ENCODE results near the gene FBN3.
"Not testable (repeated sequence)": the region's sequence is repeated elsewhere in the genome, so short reads cannot be mapped to it uniquely, and the experiment has no call there.

FBN3 gene

DNA sequence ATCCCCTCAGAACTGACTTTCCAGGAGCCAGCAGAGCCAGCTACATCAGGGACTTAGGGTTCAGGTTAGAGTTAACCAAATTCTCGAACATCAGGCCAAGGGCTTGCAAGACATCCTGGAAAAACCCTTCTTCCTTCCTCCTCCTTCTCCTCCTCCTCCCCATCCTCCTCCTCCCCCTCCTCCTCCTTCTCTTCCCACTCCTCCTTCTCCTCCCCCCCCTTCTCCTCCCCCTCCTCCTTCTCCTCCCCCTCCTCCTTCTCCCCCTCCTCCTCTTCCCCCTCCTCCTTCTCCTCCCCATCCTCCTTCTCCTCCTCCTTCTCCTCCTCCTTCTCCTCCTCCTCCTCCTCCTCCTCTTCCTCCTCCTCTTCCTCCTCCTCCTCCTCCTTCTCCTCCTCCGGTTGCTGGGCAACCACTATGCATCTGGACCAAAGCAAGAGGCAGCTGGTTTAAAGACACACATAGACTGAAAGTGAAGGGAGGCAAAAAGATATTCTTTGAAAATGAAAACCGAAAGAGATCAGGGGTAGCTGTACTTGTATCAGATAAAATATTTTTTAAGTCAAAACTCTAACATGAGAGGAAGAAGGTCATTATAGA lies 102.7 kb downstream of the FBN3 start:
- no peak for DNase-seq

DNA sequence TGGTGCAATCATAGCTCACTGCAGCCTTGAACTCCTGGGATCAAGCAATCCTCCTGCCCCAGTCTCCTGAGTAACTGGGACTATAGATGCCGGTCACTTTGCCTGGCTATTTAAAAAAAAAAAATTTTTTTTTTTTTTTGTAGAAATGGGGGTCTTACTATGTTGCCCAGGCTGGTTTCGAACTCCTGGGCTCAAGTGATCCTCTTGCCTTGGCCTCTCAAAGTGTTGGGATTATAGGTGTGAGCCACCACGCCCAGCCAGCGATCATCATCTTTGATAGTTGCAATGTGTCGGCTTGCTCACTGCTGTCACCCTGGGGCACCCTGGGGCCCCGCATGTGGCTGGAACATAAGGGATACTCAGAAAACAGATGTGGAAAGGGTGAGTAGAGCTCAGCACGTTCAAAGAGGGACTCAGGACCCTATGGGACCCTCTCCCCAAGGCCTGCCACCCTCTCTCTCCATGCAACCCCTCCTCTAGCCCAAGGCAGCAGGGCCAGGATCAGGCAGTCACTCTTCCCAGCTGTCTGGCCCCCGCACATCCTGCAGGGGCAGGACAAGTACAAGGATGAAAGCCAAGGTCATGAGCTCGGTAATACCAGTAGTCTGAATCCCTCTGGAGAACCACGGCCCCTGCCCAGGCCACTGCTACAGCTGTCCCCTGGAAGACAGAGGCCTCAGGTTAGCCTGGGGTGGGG lies 103.4 kb downstream of the FBN3 start:
- no peak for DNase-seq

DNA sequence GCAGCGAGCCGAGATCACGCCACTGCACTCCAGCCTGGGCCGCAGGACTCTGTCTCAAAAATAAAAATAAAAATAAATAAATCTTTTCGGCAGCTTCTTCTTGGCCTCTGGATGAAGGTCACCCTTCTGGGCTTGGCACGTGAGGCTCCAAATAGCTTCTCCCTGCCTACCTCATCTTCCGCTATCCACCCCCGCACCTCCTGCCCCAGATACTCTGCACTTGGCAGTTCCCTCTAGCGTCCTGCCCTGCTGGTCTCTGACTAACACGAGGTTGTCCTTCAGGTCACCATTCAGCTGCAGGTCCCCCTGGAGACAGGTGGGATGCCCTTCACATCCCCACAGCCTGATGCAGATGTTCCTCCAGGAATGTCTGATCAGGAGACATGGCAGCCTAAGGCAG lies 105.4 kb downstream of the FBN3 start:
- no peak for DNase-seq

DNA sequence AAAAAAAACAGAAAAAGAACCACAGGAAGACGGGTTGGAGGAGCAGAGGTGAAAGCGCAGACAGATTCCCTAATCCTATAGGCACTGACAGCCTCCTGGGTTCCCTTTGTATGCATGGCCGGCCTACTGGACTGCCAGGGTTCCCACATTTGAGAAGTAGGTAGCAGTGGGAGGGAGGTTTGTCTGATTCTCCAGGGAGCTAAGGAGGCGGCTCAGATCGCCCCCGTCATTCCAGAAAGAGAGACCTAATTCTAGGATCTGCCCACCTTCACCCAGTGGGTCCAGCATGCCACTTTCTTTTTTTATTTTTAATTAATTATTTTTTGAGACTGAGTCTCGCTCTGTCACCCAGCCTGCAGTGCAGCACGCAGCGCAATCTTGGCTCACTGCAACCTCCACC lies 106.5 kb downstream of the FBN3 start:
- no peak for DNase-seq

DNA sequence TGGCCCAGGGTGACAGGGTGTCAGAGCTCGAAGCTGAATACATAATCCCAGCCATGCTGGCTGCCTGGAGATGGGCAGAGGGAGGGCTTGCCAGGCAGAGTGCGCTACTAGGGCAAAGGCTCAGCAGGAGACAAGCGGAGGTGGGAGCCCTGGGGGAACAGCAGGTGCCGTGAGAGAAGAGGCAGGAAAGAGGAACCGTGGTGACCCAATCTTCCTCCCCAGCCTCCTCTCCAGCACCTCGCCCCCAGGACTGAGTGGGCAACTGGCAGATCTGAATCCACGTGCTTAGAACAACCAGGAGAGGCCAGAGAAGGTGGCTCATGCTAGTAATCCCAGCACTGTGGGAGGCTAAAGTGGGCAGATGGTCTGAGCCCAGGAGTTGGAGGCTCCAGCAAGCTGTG lies 107.9 kb downstream of the FBN3 start:
- DNase-seq = no peak

DNA sequence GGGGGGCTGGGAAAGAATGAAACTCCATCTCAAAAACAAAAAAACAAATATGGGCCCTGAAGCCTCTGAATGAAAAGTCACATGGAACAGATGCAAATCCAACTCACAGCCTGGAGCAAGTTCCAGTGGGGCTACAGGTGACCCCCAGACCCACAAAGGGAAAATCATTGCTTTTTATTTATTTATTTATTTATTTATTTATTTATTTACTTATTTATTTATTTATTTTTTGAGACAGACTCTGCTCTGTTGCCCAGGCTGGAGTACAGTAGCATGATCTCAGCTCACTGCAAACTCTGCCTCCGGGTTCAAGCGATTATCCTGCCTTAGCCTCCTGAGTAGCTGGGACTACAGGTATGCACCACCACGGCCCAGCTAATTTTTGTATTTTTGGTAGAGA lies 110.2 kb downstream of the FBN3 start:
- DNase-seq = no peak

DNA sequence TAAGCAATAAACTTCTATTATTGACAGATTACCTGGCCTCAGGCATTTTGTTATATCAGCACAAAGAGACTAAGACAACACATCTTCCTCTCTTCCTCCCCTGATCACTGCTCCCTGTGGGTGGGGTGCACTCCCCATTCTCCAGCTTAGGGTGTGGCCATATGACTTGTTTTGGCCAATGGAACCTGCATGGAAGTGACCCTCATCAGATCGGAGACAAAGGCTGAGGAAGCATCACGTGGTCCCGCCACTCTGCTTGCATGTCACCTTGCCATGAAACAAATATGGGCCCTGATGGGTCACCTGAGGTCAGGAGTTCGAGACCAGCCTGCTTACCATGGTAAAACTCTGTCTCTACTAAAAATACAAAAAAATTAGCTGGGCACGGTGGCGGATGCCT lies 110.6 kb downstream of the FBN3 start:
- DNase-seq = no peak

DNA sequence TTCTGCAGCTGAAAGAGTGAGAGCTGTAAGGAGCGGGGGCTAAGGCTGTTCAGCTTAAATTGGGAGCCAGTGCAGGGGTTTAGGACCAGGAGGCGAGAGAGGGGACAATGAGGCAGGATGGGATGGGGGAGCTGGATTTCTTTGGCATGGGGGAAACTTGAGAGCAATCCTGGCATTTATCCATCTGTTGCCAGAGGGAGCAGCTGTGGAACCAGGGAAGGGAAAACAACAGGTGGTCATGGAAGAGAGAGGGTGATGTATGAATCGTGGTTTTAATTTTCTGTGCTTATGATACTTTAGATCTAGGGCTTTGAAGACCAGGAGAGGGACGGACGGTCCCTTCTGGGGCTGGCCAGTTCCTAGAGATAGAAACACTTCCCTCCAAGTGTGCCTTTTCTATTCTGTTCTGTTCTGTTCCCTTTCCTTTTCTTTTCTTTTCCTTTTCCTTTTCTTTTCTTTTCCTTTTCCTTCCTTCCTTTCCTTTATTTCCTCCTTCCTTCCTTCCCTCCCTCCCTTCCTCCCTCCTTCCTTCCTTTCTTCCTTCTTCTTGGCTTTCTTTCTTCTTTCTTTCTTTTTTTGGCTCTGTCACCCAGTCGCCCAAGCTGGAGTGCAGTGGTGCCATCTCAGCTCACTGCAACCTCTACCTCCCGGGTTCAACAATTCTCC lies 112.8 kb downstream of the FBN3 start:
- no peak for DNase-seq

DNA sequence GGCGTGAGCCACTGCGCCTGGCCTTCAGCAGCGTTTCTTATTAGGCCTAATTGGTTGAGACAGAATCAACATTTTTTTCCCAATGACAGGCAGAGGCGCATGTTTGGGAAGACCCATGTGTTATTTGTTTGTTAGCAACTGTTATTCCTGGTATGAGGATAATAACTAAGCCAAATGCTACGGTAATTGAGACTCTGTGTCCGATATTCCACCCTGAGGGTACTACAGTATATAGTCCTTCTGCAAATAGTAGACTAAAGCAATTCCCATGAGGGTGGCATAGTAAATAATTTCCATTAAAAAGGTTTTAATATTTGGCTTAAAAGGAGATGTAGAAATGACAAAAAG lies 115.2 kb downstream of the FBN3 start:
- no peak for DNase-seq

DNA sequence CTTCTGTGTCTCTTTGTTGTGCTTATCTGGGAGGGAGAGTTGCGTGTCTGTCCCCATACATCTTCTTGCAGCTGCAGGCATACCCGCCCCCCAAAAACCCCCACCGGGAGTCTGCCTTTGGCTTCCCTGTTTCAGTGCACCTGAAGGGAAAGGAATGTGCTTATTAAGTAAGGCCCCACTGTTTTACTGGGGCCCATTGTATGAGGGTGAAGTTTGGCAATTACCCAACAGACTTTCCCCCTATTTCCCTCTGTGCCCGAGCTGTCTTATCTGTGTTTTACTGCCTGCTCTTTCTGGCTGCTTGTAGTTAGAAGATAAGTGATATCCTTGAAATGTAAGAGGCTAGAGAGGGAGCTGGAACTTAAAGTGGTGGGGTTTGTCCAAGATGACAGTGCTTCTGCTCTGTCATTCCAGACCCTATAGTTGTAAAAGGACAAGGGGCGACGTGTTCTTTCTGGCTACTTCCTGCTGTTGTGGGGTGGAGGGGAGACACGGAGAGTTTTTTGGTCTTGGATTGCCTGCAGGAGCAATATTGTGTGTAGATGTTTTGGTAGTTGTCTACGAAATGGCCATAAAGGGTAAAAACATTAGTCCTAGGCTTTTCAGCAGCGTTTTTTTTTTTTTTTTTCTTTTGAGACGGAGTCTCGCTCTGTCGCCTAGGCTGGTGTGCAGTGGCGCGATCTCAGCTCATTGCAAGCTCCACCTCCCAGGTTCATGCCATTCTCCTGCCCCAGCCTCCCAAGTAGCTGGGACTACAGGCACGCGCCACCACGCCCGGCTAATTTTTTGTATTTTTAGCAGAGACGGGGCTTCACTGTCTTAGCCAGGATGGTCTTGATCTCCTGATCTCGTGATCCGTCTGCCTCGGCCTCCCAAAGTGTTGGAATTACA lies 115.9 kb downstream of the FBN3 start:
- DNase-seq = not testable (repeated sequence)

DNA sequence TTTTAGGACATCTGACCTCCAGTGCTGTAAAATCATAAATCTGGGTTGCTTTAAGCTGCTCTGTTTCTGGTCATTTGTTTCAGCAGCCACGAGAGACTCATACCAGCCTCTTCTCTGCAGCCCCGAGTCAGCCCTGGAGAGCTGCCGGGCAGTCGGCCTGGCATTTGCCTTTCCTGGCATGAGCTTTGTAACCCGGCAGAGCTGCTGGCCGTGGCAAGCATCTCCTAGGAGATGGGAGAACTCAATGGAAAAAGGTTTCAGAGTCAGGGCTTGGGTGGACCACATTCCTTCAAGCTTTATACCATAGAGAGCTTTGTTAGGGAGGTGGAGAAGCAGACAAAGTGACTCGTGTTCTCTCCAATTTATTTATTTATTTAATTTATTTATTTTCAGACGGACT lies 118.4 kb downstream of the FBN3 start:
- no peak for DNase-seq

DNA sequence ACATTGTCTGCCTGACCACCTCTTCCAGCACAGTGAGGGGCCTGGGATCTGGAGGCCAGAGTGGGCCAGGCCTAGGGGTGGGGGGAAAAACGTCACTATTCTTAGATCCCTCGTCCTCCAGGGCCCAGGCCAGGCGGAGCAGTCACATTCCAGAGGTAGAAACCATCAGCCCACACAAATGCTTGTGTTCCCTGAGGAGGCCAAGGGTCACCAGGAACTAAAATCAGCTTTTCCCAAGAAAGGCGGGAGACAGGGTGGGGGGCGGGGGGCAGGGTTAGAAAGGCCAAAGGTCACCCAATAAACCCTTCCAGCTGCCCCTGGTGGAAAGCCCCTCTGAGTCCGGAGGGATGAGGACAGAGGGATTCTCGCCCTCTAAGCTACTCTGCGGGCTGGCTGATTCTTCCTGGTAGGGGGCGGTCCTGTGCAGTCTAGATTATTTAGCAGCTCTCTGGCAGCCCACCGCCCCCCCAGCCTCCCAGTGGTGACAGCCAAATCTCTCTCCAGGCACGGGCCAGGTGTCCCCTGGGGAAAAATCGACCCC lies 120.4 kb downstream of the FBN3 start:
- no peak for DNase-seq

DNA sequence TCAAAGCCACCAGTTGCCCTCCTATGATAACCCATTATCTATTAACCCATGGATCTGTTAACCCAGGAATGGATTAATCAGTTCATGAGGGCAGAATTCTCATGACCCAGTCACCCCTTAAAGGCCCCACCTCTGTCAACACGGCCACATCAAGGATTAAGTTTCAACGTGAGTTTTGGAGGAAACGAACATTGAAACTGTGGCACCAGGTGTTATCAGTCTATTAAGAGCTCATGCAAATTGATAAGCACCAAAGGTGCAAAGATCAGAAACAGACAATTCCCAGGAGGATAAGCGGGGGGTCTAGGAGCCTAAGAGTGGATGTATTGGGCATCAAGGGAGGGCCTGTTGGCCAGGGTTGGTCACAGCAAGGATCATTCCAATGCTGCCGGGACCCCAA lies 124.1 kb downstream of the FBN3 start:
- DNase-seq = no peak

DNA sequence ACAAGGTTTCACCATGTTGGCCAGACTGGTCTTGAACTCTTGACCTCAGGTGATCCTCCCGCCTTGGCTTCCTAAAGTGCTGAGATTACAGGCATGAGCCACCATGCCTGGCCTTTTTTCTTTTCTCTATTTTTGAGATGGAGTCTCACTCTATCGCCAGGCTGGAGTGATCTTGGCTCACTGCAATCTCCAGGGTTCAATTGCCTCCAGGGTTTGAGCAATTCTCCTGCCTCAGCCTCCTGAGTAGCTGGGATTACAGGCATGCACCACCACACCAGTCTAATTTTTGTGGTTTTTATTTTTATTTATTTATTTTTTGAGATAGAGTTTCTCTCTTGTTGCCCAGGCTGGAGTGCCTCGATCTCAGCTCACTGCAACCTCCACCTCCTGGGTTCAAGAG lies 125.1 kb downstream of the FBN3 start:
- DNase-seq = not testable (repeated sequence)

DNA sequence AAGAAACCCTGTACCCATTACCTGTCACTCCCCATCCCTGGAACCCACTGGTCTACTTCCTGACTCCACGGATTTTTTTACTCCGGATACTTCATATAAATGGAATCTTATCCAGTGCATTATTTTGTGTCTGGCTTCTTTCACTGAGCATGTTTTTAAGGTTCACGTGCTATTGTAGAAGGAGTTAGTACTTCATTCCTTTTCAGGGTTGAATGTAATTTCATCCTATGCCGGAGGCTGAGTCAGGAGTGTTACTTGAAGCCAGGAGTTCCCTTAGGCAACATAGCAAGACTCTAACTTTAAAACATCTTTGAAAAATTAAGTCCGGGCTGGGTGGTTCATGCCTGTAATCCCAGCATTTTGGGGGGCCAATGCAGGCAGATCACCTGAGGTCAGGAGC lies 126.0 kb downstream of the FBN3 start:
- no peak for DNase-seq

DNA sequence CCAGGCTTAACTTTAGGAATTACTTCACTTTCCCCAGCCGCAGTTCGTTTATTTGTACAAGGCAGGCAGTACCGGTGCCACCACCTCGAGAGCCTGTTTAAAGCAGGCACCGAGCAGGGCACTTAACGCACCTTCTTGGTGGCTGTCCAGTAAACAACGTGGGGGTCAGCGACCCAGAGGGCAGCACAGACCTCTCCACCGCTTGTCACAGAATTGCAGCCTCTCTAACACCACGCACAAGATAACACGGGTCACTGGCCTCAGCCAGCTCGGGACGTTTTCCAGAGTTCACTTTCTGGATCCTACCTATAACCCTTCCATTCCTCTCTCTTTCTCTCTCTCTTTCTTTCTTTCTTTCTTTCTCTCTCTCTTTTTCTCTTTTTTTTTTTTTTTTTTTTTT lies 127.1 kb downstream of the FBN3 start:
- no peak for DNase-seq

DNA sequence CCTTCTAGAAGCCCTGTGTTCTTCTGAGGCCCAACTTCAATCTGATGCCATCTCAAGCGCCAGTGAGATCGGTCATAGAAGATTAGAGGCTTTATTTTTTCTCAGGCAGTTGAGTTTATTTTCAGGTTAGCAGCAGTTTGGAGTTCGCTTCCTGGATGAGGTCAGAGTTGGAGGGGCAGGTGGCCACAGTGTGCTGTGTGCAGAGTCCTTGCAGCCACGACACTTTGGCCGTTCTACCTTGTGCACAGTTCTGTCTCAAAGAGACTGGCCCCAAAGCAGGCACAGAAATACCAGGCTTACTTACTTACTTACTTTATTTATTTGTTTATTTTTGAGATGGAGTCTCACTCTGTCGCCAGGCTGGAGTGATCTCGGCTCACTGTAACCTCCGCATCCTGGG lies 128.0 kb downstream of the FBN3 start:
- DNase-seq = no peak

DNA sequence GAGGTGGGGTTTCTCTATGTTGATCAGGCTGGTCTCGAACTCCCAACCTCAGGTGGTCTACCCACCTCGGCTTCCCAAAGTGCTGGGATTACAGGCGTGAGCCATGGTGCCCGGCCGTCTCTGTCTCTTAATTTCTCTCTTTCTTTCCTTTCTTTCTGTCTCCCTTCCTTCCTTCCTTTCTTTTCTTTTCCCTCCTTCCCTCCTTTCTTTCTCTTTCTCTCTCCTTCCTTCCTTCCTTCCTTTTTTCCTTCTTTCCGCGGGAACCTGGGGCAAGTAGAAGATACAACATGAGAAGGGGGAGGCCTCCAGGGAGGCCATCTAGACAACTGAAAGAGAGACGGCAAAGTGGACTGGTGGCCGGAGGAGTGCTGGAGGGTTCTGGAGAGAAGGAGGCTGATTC lies 128.7 kb downstream of the FBN3 start:
- DNase-seq = no peak

DNA sequence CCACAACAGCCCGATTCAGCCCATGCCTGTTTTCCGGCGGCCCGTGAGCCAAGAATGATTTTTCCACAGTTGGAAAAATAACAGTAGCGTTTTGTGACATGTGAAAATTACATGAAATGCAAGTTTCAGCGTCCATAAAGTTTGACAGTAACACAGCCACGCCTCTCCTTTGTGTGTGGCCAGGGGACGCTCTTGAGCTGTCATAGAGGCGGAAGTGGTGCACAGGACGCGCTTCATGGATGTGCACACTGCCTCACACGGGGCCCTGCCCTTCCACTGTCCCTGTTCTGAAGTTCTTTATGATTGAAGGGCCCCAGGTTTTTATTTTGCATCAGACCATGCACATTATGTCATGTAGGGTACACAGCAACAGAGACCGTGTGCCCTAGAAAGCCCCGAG lies 131.6 kb downstream of the FBN3 start:
- peak; percentile 43 to 57 for DNase-seq
